Liver (tissue), 9 donors: Measurements from ENCODE around the gene RPS6KA2. TPM values are rescaled to one million over a fixed set of nuclear protein-coding genes. Genes with fewer than 3 reads are reported as not detected.

Experiments used
- DNase-seq: peaks from one replicate; pipeline ENCODE4 v3.0.0-alpha.2; 2017; ENCODE audit warnings: low spot score
- H3K27ac ChIP-seq, 2 donors: one replicate each; pipeline ENCODE4 v1.7.0; 2013; ENCODE audit warnings: inconsistent platforms in 2 of 2, low read length in 2 of 2, control low read depth in 1 of 2, low read depth in 1 of 2, mild to moderate bottlenecking in 1 of 2
- H3K27me3 ChIP-seq, 4 donors: one replicate each; pipeline versions ENCODE4 v1.6.1 to v1.7.0; 2013; ENCODE audit warnings: low read length in 3 of 4, inconsistent platforms in 1 of 4, mild to moderate bottlenecking in 1 of 4, moderate library complexity in 1 of 4; ENCODE audit not compliant: control insufficient read depth in 4 of 4, insufficient read depth in 4 of 4
- H3K36me3 ChIP-seq, 4 donors: one replicate each; pipeline versions ENCODE4 v1.6.1 to v1.7.0; 2013; ENCODE audit warnings: low read length in 3 of 4, mild to moderate bottlenecking in 3 of 4, low read depth in 1 of 4, moderate library complexity in 1 of 4; ENCODE audit not compliant: control insufficient read depth in 4 of 4, insufficient read depth in 3 of 4
- H3K4me1 ChIP-seq, 4 donors: one replicate each; pipeline versions ENCODE4 v1.6.1 to v1.7.0; 2013; ENCODE audit warnings: low read length in 3 of 4, mild to moderate bottlenecking in 3 of 4, moderate library complexity in 1 of 4; ENCODE audit not compliant: control insufficient read depth in 4 of 4, insufficient read depth in 4 of 4
- H3K4me3 ChIP-seq, 3 donors: one replicate each; pipeline versions ENCODE4 v1.6.1 to v1.7.0; 2013; ENCODE audit warnings: low read length in 3 of 3, control low read depth in 1 of 3, low read depth in 1 of 3, mild to moderate bottlenecking in 1 of 3
- H3K9ac ChIP-seq, 2 donors: one replicate each; pipeline ENCODE4 v1.7.0; 2013; ENCODE audit warnings: low read length in 2 of 2, mild to moderate bottlenecking in 2 of 2, moderate library complexity in 2 of 2, control low read depth in 1 of 2, low read depth in 1 of 2
- H3K9me3 ChIP-seq, 4 donors: one replicate each; pipeline versions ENCODE4 v1.6.1 to v1.7.0; 2013; ENCODE audit warnings: low read length in 3 of 4; ENCODE audit not compliant: control insufficient read depth in 4 of 4
- ATF3 ChIP-seq: IDR thresholded peaks from 2 replicates; pipeline ENCODE4 v1.6.1; 2016; ENCODE audit warnings: antibody characterized with exemption
- CTCF ChIP-seq: fragments of 150-350 bp; IDR thresholded peaks from 2 replicates; pipeline ENCODE4 v1.5.1; 2017; ENCODE audit warnings: improper control_type of control experiment, low read depth, low read length; ENCODE audit not compliant: missing input control
- EGR1 ChIP-seq, 2 donors: IDR thresholded peaks; 2 replicates each; pipeline ENCODE4 v1.6.1; 2016 to 2018; ENCODE audit warnings: antibody characterized with exemption in 2 of 2, low read depth in 2 of 2
- FOXA1 ChIP-seq: IDR thresholded peaks from 2 replicates; pipeline ENCODE4 v1.6.1; 2016; ENCODE audit warnings: antibody characterized with exemption
- FOXA2 ChIP-seq: IDR thresholded peaks from 2 replicates; pipeline ENCODE4 v1.6.1; 2016; ENCODE audit warnings: antibody characterized with exemption
- GABPA ChIP-seq, 2 donors: IDR thresholded peaks in 1 of 2; conservative IDR thresholded peaks in 1 of 2; 2 replicates each; pipeline ENCODE4 v1.6.1; 2016; ENCODE audit warnings: antibody characterized with exemption in 2 of 2, mild to moderate bottlenecking in 1 of 2, moderate library complexity in 1 of 2
- HNF4A ChIP-seq, 2 donors: conservative IDR thresholded peaks; 2 replicates each; pipeline ENCODE4 v1.6.1; 2016; ENCODE audit warnings: antibody characterized with exemption in 2 of 2, mild to moderate bottlenecking in 2 of 2
- HNF4G ChIP-seq: IDR thresholded peaks from 2 replicates; pipeline ENCODE4 v1.6.1; 2016; ENCODE audit warnings: antibody characterized with exemption
- JUND ChIP-seq, 2 donors: IDR thresholded peaks; 2 replicates each; pipeline ENCODE4 v1.6.1; 2016; ENCODE audit warnings: antibody characterized with exemption in 2 of 2
- MAX ChIP-seq: IDR thresholded peaks from 2 replicates; pipeline ENCODE4 v1.6.1; 2016; ENCODE audit warnings: antibody characterized with exemption
- NR2F2 ChIP-seq: IDR thresholded peaks from 2 replicates; pipeline ENCODE4 v1.6.1; 2016; ENCODE audit warnings: antibody characterized with exemption
- RAD21 ChIP-seq, 2 donors: IDR thresholded peaks; 2 replicates each; pipeline ENCODE4 v1.6.1; 2016; ENCODE audit warnings: antibody characterized with exemption in 2 of 2, mild to moderate bottlenecking in 2 of 2
- RXRA ChIP-seq, 2 donors: IDR thresholded peaks; 2 replicates each; pipeline ENCODE4 v1.6.1; 2017 to 2018; ENCODE audit warnings: antibody characterized with exemption in 2 of 2, mild to moderate bottlenecking in 1 of 2
- SP1 ChIP-seq: IDR thresholded peaks from 2 replicates; pipeline ENCODE4 v1.6.1; 2018; ENCODE audit warnings: antibody characterized with exemption, mild to moderate bottlenecking
- TAF1 ChIP-seq: conservative IDR thresholded peaks from 2 replicates; pipeline ENCODE4 v1.6.1; 2016; ENCODE audit warnings: antibody characterized with exemption, mild to moderate bottlenecking
- YY1 ChIP-seq: IDR thresholded peaks from 2 replicates; pipeline ENCODE4 v1.6.1; 2016; ENCODE audit warnings: antibody characterized with exemption, mild to moderate bottlenecking
- ZBTB33 ChIP-seq: IDR thresholded peaks from 2 replicates; pipeline ENCODE4 v1.6.1; 2016; ENCODE audit warnings: antibody characterized with exemption
- WGBS: extraction: QIAGEN DNeasy Blood & Tissue Kit; methylation state at CpG from one replicate; pipeline ENCODE4 v1.1.7; 2013; 5-methylcytosine and 5-hydroxymethylcytosine counted together
- polyA plus RNA-seq, 2 donors: library from polyadenylated mRNA; stranded (reverse) in 1 of 2; unstranded in 1 of 2; fragments of 200-250 nt in 1 of 2; fragments of >200 nt in 1 of 2; fragmentation: Nextera tagmentation in 1 of 2; extraction: Ambion mirVana in 1 of 2; gene quantifications; one replicate each; pipeline versions ENCODE4 v1.2.1 to v1.2.3, GENCODE V29; 2013 to 2015
- total RNA-seq, 2 donors: library from RNA; depleted of rRNA; stranded (reverse); fragments of >200 nt; gene quantifications; one replicate each; pipeline ENCODE4 v1.2.3, GENCODE V29; 2014
- TF ChIP-seq, protein P1 (sequence below): IDR thresholded peaks from 2 replicates; pipeline ENCODE4 v1.6.1; 2016; ENCODE audit warnings: antibody characterized with exemption, mild to moderate bottlenecking
- donor health status: healthy.
- donor health status: healthy.
- donor health status: healthy.
- donor health status: healthy.
- donor health status: healthy.

RPS6KA2 gene
- total and polyA plus RNA-seq, 4 donors = 2.5 to 9.0 (median 5.0) TPM

DNA sequence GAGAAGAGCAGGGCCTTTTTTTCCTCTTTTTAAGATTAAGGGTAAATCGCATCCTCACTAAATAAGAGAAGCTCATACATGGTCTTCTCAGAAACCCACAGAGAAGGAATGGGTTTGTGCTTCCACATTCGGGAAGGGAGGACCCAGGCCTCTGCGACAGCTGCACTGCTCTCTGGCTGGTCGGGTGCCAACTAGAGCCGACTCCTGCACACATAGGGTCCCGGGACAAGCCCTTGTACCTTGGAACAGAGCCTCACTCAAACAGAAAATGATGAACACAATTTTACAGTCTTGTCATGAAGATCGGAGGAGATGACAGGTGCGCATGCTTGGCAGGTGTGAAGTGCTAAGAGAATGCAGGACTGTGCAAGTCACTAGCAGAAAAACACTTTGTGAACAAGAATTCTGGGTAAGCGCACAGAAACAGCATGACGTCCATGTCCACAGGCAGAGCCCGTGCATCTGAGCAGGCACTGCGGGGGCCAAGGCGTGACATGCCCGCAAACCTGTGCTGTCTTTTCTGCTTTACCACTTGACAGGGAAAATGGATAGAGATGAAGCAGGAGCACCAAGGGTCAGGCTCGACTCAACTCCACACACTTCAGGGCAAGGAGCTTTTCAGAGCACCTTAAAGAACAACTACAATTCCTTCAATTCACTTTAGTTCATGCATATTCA is 143.3 kb downstream of the RPS6KA2 start:
- H3K36me3 ChIP-seq = peaks cover 0 to 7% (median 2%) of the 10 kb centered on the region in 4 donors
- H3K9ac ChIP-seq = no peak overlapping the region
- no peaks in the 10 kb centered on the region for H3K27me3 ChIP-seq
- no peak overlapping the region for H3K27ac ChIP-seq
- no peak for TF ChIP-seq RAD21 (IDR thresholded peaks at IDR 0.05)
- TF ChIP-seq HNF4A (conservative IDR thresholded peaks at IDR 0.05) = no peak
- no peak for TF ChIP-seq GABPA (IDR thresholded peaks at IDR 0.05 in 1 of 2, conservative IDR thresholded peaks at IDR 0.05 in 1 of 2)
- no peak for TF ChIP-seq ATF3
- no peak for TF ChIP-seq MAX
- no peak for TF ChIP-seq SP1
- no peak for TF ChIP-seq EGR1 (IDR thresholded peaks at IDR 0.05; ENCODE audit: low read depth in 2 of 2)
- no peak for TF ChIP-seq RXRA (IDR thresholded peaks at IDR 0.05)
- no peak for TF ChIP-seq FOXA2
- no peak for TF ChIP-seq ZBTB33
- no peak for TF ChIP-seq CTCF
- H3K9me3 ChIP-seq = no peaks in the 10 kb centered on the region
- no peak for DNase-seq
- no peaks in the 10 kb centered on the region for H3K4me1 ChIP-seq
- 95% methylated on average over 15 of the region's 15 CpGs for WGBS
- no peak overlapping the region for H3K4me3 ChIP-seq

DNA sequence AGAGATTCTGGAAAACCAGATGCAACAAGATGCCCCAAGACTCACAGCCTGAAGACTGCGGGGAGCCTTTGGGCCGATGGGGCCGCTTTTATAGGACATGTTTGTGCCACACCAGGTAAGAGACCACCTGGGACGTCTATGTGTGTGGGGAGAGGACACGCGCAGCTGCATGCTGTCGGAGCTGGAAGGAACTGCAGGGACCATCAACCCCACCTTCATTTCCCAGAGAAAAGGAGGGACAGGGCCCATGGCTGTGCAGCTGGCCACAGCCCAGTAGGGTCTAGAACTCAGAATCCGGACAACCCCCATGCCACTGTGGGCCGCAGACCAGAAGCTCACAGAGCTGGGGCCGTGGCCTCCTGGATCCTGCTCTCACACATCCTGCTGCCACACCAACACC is 144.0 kb downstream of the RPS6KA2 start:
- H3K9ac ChIP-seq = no peak overlapping the region
- H3K4me3 ChIP-seq = no peak overlapping the region
- no peaks in the 10 kb centered on the region for H3K4me1 ChIP-seq
- WGBS = 96% methylated on average over 10 of the region's 10 CpGs
- no peaks in the 10 kb centered on the region for H3K9me3 ChIP-seq
- H3K27ac ChIP-seq = no peak overlapping the region
- no peak for DNase-seq
- peaks cover 0 to 7% (median 2%) of the 10 kb centered on the region in 4 donors for H3K36me3 ChIP-seq
- H3K27me3 ChIP-seq = no peaks in the 10 kb centered on the region
- no peak for TF ChIP-seq RAD21 (IDR thresholded peaks at IDR 0.05)
- TF ChIP-seq, protein P1, sequence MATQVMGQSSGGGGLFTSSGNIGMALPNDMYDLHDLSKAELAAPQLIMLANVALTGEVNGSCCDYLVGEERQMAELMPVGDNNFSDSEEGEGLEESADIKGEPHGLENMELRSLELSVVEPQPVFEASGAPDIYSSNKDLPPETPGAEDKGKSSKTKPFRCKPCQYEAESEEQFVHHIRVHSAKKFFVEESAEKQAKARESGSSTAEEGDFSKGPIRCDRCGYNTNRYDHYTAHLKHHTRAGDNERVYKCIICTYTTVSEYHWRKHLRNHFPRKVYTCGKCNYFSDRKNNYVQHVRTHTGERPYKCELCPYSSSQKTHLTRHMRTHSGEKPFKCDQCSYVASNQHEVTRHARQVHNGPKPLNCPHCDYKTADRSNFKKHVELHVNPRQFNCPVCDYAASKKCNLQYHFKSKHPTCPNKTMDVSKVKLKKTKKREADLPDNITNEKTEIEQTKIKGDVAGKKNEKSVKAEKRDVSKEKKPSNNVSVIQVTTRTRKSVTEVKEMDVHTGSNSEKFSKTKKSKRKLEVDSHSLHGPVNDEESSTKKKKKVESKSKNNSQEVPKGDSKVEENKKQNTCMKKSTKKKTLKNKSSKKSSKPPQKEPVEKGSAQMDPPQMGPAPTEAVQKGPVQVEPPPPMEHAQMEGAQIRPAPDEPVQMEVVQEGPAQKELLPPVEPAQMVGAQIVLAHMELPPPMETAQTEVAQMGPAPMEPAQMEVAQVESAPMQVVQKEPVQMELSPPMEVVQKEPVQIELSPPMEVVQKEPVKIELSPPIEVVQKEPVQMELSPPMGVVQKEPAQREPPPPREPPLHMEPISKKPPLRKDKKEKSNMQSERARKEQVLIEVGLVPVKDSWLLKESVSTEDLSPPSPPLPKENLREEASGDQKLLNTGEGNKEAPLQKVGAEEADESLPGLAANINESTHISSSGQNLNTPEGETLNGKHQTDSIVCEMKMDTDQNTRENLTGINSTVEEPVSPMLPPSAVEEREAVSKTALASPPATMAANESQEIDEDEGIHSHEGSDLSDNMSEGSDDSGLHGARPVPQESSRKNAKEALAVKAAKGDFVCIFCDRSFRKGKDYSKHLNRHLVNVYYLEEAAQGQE = no peak
- no peak for TF ChIP-seq CTCF
- no peak for TF ChIP-seq HNF4G
- TF ChIP-seq FOXA2 = no peak
- no peak for TF ChIP-seq RXRA (IDR thresholded peaks at IDR 0.05)
- TF ChIP-seq MAX = no peak
- TF ChIP-seq ZBTB33 = no peak
- TF ChIP-seq JUND (IDR thresholded peaks at IDR 0.05) = no peak
- no peak for TF ChIP-seq TAF1
- no peak for TF ChIP-seq ATF3
- no peak for TF ChIP-seq FOXA1
- no peak for TF ChIP-seq GABPA (IDR thresholded peaks at IDR 0.05 in 1 of 2, conservative IDR thresholded peaks at IDR 0.05 in 1 of 2)
- TF ChIP-seq NR2F2 = no peak
- TF ChIP-seq YY1 = no peak
- no peak for TF ChIP-seq HNF4A (conservative IDR thresholded peaks at IDR 0.05)
